ENCODE data around the gene CYP4F8.
"Not testable (repeated sequence)": the region's sequence is repeated elsewhere in the genome, so short reads cannot be mapped to it uniquely, and the experiment has no call there.

CYP4F8 gene

GRCh38 chr19:15644816-15645215 is 29.8 kb downstream of the CYP4F8 start:
- DNase-seq, result no peak

DNA sequence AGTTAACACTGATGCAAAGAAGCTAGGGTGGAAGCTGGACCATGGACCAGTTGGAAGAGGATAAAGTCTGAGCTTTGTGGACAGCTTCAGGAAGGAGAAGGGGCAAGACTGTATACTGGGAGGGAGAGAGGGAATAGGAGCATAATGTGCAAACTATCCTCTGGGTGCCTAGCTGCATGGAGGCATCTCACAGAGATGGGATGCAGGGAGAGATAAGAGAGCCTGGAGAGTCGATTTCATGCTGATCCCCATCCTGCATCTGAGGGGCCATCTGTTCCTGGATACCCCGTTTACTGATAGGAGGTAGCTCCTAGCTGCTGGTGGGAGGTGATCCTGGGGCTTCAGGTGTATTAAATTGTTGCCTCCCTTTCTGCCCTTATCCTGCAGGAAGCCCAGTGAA is 34.5 kb downstream of the CYP4F8 start:
- no peak for DNase-seq

GRCh38 chr19:15650123-15650522 is 35.1 kb downstream of the CYP4F8 start:
- DNase-seq, result not testable (repeated sequence)

GRCh38 chr19:15651791-15652190 is 36.8 kb downstream of the CYP4F8 start:
- DNase-seq, result no peak

DNA sequence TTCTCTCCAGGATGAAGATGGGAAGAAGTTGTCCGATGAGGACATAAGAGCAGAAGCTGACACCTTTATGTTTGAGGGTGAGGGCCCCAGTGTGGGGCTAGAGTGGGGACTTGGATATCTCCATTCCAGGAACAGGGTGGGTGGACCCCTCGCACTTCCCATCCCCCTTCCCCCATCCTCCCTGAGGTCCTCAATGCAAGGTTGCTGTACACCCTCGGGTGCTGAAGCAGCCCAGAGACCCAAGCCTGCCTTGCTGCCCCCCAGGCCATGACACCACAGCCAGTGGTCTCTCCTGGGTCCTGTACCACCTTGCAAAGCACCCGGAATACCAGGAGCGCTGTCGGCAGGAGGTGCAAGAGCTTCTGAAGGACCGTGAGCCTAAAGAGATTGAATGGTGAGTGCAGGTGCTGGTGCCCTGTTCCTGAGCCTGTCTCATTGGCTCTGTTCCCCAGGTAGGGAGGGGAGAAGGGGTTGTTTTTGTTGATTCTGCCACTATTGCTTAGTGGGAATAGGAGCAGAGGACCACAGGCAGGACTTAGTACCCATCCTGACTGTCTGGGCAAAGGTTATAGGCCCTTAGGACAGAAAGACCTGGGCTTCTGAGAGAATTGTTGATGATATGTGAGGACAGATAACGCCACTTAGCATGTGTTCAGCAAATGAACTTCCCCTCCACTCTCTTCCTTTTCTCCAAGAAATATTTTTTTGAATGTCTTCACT is 37.7 kb downstream of the CYP4F8 start:
- no peak for DNase-seq

DNA sequence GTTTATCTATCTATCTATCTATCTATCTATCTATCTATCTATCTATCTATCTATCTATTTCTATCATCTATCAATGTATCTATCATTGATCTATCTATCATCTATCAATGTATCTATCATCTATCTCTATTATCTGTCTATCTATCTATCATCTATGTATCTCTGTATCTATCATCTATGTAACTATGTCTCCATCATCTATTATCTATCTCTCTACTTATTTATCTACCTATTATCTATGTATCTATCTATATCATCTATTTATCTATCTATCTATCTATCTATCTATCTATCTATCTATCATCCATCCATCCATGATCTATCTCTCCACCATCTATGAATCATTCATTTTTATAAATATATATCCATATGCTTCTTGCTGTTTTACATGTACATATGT is 41.4 kb downstream of the CYP4F8 start:
- no peak for DNase-seq

DNA sequence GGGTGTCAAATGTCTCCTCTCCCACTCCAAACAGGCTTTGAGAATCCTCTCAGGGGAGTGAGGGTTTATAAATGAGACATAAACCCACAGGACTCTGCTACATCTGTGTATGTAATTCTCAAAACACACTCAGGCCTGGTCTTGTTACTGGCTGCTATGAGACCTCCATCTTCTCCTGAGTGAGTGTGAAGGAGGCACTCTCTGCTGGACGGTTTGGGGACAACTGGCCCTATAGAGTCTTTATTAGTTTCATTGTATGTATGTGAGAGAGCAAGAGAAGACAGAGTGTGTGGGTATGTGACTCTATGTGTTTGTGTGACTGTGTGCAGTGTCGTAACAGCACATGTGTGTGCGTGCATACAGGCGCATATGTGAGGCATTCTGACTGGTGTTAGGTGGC is 48.2 kb downstream of the CYP4F8 start:
- no peak for DNase-seq

DNA sequence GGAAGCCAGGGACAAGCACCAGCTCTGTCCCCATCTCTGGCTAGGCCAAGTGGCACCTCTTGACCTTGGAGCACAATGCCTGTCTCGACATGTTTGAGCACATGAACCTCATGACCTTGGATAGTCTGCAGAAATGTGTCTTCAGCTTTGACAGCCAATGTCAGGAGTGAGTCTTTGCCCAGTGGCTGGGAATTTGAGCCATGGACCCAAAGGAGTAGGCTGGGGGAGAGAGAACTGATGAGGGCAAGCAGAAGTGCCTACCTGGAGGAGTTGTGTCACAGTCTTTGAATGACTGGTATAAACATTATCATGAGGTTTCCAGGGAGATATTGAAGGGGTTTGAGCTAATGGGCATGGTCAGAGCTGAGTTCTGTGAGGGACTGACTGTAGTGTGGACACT is 51.2 kb downstream of the CYP4F8 start:
- DNase-seq, result no peak

DNA sequence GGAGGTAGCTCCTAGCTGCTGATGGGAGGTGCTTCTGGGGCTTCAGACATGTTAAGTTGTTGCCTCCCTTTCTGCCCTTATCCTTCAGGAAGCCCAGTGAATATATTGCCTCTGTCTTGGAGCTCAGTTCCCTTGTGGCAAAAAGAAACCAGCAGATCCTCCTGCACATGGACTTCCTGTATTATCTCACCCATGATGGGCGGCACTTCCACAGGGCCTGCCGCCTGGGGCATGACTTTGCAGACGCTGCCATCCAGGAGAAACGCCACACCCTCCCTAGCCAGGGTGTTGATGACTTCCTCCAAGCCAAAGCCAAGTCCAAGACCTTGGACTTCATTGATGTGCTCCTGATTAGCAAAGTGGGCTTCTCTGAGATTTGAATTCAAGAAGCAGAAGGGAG is 51.9 kb downstream of the CYP4F8 start:
- DNase-seq, result no peak

GRCh38 chr19:15669440-15669839 is 54.4 kb downstream of the CYP4F8 start:
- no peak for DNase-seq

- DNase-seq, result no peak
These were observed 54.9 kb downstream of the CYP4F8 start for GRCh38 chr19:15669891-15670290.

- DNase-seq, result no peak
These were observed 56.3 kb downstream of the CYP4F8 start for GRCh38 chr19:15671237-15671821.

GRCh38 chr19:15671891-15672579 is 57.0 kb downstream of the CYP4F8 start:
- no peak for DNase-seq

- DNase-seq, result no peak
These were observed 57.7 kb downstream of the CYP4F8 start, which contains the start of gene CYP4F12 for GRCh38 chr19:15672580-15673175. CYP4F12 (plus strand) TSS chr19:15673087; CDS start chr19:15673530, 443 bp downstream.

DNA sequence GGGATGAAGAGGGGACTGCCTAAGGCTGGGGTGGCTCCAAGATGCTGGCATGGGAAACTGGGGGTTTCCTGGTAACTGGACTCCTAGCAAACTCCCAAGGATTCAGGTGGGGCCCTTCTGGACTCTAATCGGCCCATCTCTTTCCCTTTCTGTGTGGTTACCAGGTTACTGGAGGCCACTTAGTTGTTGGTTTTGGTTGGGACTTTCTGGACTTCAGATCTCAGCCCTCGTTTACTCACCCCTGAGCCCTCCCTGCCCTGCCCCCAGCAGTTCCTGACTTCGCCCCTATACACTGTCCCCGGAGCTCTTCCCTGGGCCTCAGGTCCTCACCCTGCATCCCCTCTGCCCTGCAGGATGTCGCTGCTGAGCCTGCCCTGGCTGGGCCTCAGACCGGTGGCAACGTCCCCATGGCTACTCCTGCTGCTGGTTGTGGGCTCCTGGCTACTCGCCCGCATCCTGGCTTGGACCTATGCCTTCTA is 58.2 kb downstream of the CYP4F8 start:
- DNase-seq, result no peak

DNA sequence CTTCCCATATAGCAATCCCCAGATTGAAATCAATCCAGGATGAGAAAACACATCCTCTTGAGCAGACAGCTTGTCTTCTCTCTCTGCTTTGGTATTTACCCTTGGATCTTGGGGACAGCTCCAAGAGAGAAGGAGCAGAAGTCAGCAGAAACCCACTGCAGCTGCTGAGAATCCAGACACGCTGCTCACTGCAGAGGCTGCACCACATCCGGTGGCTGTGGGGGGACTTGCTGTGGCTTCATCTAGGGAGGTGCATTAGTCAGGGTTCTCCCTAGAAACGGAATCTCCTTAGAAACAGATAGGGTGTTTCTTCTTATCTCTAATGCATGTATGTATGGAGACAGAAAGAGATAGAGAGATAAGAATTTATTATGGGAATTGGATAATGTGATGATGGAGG is 60.5 kb downstream of the CYP4F8 start:
- no peak for DNase-seq

GRCh38 chr19:15679089-15679488 is 64.1 kb downstream of the CYP4F8 start:
- DNase-seq, result no peak

DNA sequence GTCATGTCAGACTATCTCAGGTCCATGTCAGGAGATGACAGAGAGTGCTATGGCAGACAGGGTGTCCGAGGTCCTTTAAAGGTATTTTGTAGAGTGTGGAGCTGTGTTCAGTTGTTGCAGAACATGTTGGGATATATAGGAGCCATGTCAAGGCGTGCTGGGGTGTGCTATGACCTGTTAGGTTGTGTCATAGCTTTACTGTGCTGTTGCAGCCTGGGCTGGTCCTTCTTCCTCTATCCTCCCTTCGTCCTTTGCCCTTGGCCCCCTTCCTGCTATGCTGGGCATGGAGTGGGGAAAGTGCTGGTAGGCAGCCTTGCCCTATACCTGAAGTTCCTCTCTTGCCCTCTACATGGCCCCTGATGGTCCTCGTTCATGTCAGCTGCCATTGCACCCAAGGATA is 64.8 kb downstream of the CYP4F8 start:
- not testable (repeated sequence) for DNase-seq

All from NCI-H1694 treated with DMSO at 0.1 percent for 48 hours (cell line).